Suprapubic skin (tissue), 3 donors: ENCODE measurements around the gene HIF1A.

Experiments
- CTCF ChIP-seq, 2 donors: fragments of 200-600 bp in 1 of 2; fragments of 450-650 bp in 1 of 2; sonication (generic) in 1 of 2; IDR thresholded peaks; one replicate each; pipeline ENCODE4 v1.5.1; 2016 to 2019; ENCODE audit warnings: antibody characterized with exemption in 2 of 2, mild to moderate bottlenecking in 1 of 2, moderate library complexity in 1 of 2
- POLR2AphosphoS5 ChIP-seq, 3 donors: sonication (generic); formaldehyde crosslinking; IDR thresholded peaks; one replicate each; pipeline ENCODE4 v1.6.1; 2017; ENCODE audit warnings: antibody characterized with exemption in 3 of 3

- TF ChIP-seq CTCF (IDR thresholded peaks at IDR 0.05) (no peak), POLR2AphosphoS5 (IDR thresholded peaks at IDR 0.05) (no peak)
Measured at GRCh38 chr14:61695695-61696527, 598 bp downstream of the HIF1A start.
